Effector memory CD4-positive, alpha-beta T cell (primary cell): ENCODE measurements around the gene MSRB3.

ENCODE experiments used
- DNase-seq, 3 donors: peaks; one replicate each; pipeline ENCODE4 v3.0.0-alpha.2; 2020
- H3K27ac ChIP-seq: 2 replicates; pipeline ENCODE4 v1.7.0; 2013; ENCODE audit warnings: mild to moderate bottlenecking, low read length, moderate library complexity; ENCODE audit not compliant: insufficient read depth, poor library complexity, severe bottlenecking
- H3K27me3 ChIP-seq: replicated peaks from 2 replicates; pipeline ENCODE4 v1.7.0; 2013; ENCODE audit warnings: mild to moderate bottlenecking, low read length; ENCODE audit not compliant: insufficient read depth, control insufficient read depth, poor library complexity, severe bottlenecking
- H3K36me3 ChIP-seq: 2 replicates; pipeline ENCODE4 v1.7.0; 2013; ENCODE audit warnings: mild to moderate bottlenecking, low read length, moderate library complexity; ENCODE audit not compliant: control insufficient read depth, insufficient read depth
- H3K4me1 ChIP-seq: 2 replicates; pipeline ENCODE4 v1.7.0; 2013; ENCODE audit warnings: low read length, mild to moderate bottlenecking; ENCODE audit not compliant: control insufficient read depth, insufficient read depth, poor library complexity, severe bottlenecking
- H3K4me3 ChIP-seq: 2 replicates; pipeline ENCODE4 v1.7.0; 2013; ENCODE audit warnings: low read length, low read depth, mild to moderate bottlenecking; ENCODE audit not compliant: insufficient read depth, poor library complexity, severe bottlenecking
- H3K9me3 ChIP-seq: 2 replicates; pipeline ENCODE4 v1.7.0; 2013; ENCODE audit warnings: mild to moderate bottlenecking, low read length, moderate library complexity; ENCODE audit not compliant: control insufficient read depth

Gene MSRB3

GRCh38 chr12:65324056-65324455, 45.6 kb downstream of the MSRB3 start:
- no peak for DNase-seq
- H3K9me3 ChIP-seq: no peaks in the 10 kb centered on the region
- no peak overlapping the region for H3K4me3 ChIP-seq
- H3K27me3 ChIP-seq: no peaks in the 10 kb centered on the region
- no peaks in the 10 kb centered on the region for H3K36me3 ChIP-seq
- no peaks in the 10 kb centered on the region for H3K4me1 ChIP-seq
- H3K27ac ChIP-seq: no peak overlapping the region

GRCh38 chr12:65324551-65324950, 46.1 kb downstream of the MSRB3 start:
- Histone ChIP-seq H3K4me3 (no peak overlapping the region), H3K36me3 (no peaks in the 10 kb centered on the region), H3K27ac (no peak overlapping the region), H3K9me3 (no peaks in the 10 kb centered on the region), H3K27me3 (no peaks in the 10 kb centered on the region), H3K4me1 (no peaks in the 10 kb centered on the region)
- no peak for DNase-seq

GRCh38 chr12:65325183-65325582, 46.7 kb downstream of the MSRB3 start:
- Histone ChIP-seq H3K27me3 (no peaks in the 10 kb centered on the region), H3K4me1 (no peaks in the 10 kb centered on the region), H3K27ac (no peak overlapping the region), H3K9me3 (no peaks in the 10 kb centered on the region), H3K4me3 (no peak overlapping the region), H3K36me3 (no peaks in the 10 kb centered on the region)
- no peak for DNase-seq

DNA sequence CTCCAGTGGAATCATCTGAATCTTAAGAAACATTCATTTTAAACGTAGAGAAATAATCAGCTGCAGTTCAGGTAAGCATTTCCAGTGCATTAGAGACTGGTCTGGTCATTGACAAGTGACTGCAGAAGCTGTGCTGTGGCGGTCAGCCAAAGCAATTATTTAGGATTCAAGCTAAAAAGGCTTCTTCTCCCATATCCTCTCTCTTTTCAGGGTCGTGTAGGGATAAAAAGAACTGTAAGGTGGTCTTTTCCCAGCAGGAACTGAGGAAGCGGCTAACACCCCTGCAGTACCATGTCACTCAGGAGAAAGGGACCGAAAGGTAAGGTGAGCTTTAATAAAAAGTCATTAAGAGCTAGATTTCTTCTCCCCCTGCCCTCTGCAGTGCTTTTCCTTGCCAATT, 48.1 kb downstream of the MSRB3 start:
- Histone ChIP-seq H3K36me3 (no peaks in the 10 kb centered on the region), H3K4me1 (no peaks in the 10 kb centered on the region), H3K27me3 (no peaks in the 10 kb centered on the region), H3K27ac (no peak overlapping the region), H3K9me3 (no peaks in the 10 kb centered on the region), H3K4me3 (no peak overlapping the region)
- no peak for DNase-seq

DNA sequence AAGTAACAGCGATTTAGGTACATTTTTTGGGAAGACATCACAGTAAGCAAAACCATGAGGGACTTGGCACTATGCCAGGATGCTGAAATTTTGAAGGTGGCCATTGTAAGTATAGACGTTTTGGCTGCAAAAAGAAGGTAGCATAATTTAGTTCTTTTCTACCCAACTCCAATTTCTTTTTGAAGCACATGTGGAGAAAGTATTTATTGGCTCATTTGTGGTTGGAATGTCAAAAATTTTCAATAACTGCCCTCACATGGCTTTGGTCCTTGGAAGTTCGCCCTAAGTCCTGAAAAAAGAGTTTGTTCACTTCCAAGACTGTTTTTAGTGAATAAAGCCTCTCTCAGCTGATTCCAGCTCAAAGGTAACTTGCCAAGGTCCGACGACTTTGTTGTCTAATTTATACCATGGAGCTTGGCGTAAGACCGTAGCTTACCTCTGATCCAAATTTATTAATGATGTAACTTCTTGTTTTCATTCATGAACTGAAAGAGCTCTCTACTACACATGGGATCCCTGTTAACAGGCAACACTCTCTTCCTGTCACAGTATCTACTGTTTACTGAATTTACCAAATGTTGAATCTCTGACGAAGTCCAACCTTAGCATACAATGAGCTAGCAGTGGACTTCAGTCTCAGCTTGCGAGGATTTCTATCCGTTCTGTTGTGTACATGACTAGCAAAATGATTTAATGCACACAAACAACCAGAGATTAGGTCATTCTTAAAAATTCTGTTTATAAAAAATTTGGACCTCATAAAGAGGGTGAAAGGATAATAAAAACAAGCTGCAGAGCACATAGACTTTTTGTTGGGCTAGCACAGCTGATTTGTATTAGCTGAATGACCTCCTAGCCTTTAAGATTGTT, 49.0 kb downstream of the MSRB3 start:
- H3K27ac ChIP-seq: no peak overlapping the region
- no peaks in the 10 kb centered on the region for H3K9me3 ChIP-seq
- no peaks in the 10 kb centered on the region for H3K27me3 ChIP-seq
- H3K4me1 ChIP-seq: no peaks in the 10 kb centered on the region
- no peaks in the 10 kb centered on the region for H3K36me3 ChIP-seq
- no peak overlapping the region for H3K4me3 ChIP-seq
- DNase-seq: no peak

DNA sequence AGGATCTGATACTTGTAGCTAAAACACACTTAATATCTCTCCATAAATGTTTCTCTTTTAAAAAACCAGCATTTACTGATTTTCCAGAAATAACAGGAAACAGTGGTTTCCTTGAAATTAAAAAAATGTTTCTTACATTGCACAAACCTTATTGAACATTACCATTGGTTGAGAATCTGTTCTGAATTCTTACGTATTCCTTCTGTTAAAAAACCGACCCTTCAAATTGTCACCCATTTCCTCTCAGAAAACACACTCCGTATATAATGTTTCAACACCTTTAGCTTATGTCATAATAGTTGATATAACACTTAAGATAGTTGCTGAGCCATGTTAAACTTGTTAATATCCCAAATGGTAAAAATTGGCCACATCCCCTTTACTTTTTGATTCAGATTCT, 51.2 kb downstream of the MSRB3 start:
- no peaks in the 10 kb centered on the region for H3K4me1 ChIP-seq
- H3K4me3 ChIP-seq: no peak overlapping the region
- H3K27ac ChIP-seq: no peak overlapping the region
- H3K36me3 ChIP-seq: no peaks in the 10 kb centered on the region
- DNase-seq: no peak
- H3K27me3 ChIP-seq: no peaks in the 10 kb centered on the region
- no peaks in the 10 kb centered on the region for H3K9me3 ChIP-seq

- Histone ChIP-seq H3K9me3 (no peaks in the 10 kb centered on the region), H3K4me1 (no peaks in the 10 kb centered on the region), H3K27ac (no peak overlapping the region), H3K36me3 (no peaks in the 10 kb centered on the region), H3K27me3 (no peaks in the 10 kb centered on the region), H3K4me3 (no peak overlapping the region)
- no peak for DNase-seq
These were observed 51.8 kb downstream of the MSRB3 start for GRCh38 chr12:65330331-65330730.

GRCh38 chr12:65331456-65331855, 53.0 kb downstream of the MSRB3 start:
- Histone ChIP-seq H3K27me3 (no peaks in the 10 kb centered on the region), H3K9me3 (no peaks in the 10 kb centered on the region), H3K36me3 (no peaks in the 10 kb centered on the region), H3K4me1 (no peaks in the 10 kb centered on the region), H3K4me3 (no peak overlapping the region), H3K27ac (no peak overlapping the region)
- no peak for DNase-seq

DNA sequence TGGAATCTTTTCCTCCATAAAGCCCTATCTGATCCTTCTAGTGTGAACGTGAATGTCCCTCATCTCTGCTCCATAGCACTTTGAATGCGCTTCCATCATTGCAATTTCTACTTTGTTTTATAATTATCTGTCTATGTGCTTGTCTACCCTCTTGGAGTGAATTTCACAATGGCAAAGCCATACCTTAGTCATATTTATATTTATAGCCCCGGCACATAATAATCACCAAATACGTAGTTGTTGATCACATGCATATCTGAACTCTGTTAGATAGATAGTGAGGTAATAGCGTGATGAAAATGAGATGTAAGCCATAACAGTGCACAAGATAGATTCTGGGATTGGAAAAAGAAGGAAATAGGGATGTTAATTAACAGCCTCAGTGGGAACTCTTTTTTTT, 55.2 kb downstream of the MSRB3 start:
- DNase-seq: no peak
- H3K9me3 ChIP-seq: no peaks in the 10 kb centered on the region
- H3K4me1 ChIP-seq: no peaks in the 10 kb centered on the region
- no peak overlapping the region for H3K27ac ChIP-seq
- no peaks in the 10 kb centered on the region for H3K27me3 ChIP-seq
- H3K4me3 ChIP-seq: no peak overlapping the region
- H3K36me3 ChIP-seq: no peaks in the 10 kb centered on the region

- H3K4me1 ChIP-seq: no peaks in the 10 kb centered on the region
- no peak overlapping the region for H3K4me3 ChIP-seq
- no peak for DNase-seq
- no peaks in the 10 kb centered on the region for H3K27me3 ChIP-seq
- no peaks in the 10 kb centered on the region for H3K9me3 ChIP-seq
- no peak overlapping the region for H3K27ac ChIP-seq
- no peaks in the 10 kb centered on the region for H3K36me3 ChIP-seq
These were observed 56.0 kb downstream of the MSRB3 start for GRCh38 chr12:65334521-65334920.
